Esophagus muscularis mucosa (tissue), 3 donors: ENCODE data around the gene ADAMTS2.

Source experiments
- POLR2A ChIP-seq: fragments of 450-650 bp; IDR thresholded peaks from one replicate; pipeline ENCODE4 v1.6.1; 2017; ENCODE audit warnings: antibody characterized with exemption, moderate library complexity, mild to moderate bottlenecking, low read depth
- POLR2AphosphoS5 ChIP-seq, 2 donors: sonication (generic); formaldehyde crosslinking; IDR thresholded peaks; one replicate each; pipeline ENCODE4 v1.6.1; 2017; ENCODE audit warnings: antibody characterized with exemption in 2 of 2
- TF ChIP-seq, protein P1 (sequence below), 3 experiments: fragments of 200-600 bp in 2 of 3; fragments of 450-650 bp in 1 of 3; sonication (generic) in 2 of 3; IDR thresholded peaks; one replicate each; pipeline ENCODE4 v1.5.1; 2017 to 2019; ENCODE audit warnings: antibody characterized with exemption in 3 of 3, mild to moderate bottlenecking in 2 of 3, moderate library complexity in 1 of 3

DNA sequence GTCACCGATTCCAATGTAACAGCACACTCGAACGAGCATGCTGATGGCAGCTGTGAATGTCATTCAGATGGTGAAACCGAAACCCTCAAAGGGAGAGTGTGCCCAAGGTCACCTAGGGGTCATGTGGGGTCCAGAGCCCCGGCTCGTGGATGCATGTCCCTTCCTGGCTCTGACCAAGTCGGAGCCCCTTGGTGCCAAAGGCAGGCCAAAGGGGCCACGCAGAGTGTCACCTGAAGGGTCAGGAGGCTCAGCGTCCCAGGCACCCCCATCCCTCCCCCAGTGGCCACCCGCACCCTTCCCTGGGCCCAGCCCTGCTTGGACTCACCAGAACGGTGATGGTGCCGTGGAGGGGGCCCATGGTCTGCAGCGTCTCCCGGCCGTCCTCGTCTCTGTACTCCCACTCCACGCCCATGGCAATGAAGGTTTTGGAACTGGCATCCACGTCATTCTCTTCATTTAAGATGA lies 215.6 kb downstream of the ADAMTS2 start:
- TF ChIP-seq, protein P1, sequence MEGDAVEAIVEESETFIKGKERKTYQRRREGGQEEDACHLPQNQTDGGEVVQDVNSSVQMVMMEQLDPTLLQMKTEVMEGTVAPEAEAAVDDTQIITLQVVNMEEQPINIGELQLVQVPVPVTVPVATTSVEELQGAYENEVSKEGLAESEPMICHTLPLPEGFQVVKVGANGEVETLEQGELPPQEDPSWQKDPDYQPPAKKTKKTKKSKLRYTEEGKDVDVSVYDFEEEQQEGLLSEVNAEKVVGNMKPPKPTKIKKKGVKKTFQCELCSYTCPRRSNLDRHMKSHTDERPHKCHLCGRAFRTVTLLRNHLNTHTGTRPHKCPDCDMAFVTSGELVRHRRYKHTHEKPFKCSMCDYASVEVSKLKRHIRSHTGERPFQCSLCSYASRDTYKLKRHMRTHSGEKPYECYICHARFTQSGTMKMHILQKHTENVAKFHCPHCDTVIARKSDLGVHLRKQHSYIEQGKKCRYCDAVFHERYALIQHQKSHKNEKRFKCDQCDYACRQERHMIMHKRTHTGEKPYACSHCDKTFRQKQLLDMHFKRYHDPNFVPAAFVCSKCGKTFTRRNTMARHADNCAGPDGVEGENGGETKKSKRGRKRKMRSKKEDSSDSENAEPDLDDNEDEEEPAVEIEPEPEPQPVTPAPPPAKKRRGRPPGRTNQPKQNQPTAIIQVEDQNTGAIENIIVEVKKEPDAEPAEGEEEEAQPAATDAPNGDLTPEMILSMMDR (IDR thresholded peaks at IDR 0.05): no peak
- no peak for TF ChIP-seq POLR2A
- TF ChIP-seq POLR2AphosphoS5 (IDR thresholded peaks at IDR 0.05): no peak
